ENCODE measurements around the gene SIGLEC1. TPM values are rescaled to one million over a fixed set of nuclear protein-coding genes. Genes with fewer than 3 reads are reported as not detected.

Gene SIGLEC1
- total RNA-seq, 1 experiment from 2014 or later = 0.17 TPM

GRCh38 chr20:3730803-3731672 is 18.6 kb upstream of the SIGLEC1 start:
- Histone ChIP-seq H3K9me2 (ENCODE audit: insufficient read depth) (no peaks in the 10 kb centered on the region), H3K27me3 (ENCODE audit: insufficient read depth, low read length) (0 out of 2 replicates have a peak, but pooled peaks cover 8% of the 10 kb centered on the region), H2AFZ (ENCODE audit: low read depth, low read length, poor library complexity, severe bottlenecking) (no peak overlapping the region), H4K20me1 (ENCODE audit: insufficient read depth) (no peaks in the 10 kb centered on the region), H3K9ac (ENCODE audit: low read length) (no peak overlapping the region), H3K27ac (ENCODE audit: low read depth, low read length) (no peak overlapping the region), H3K4me2 (ENCODE audit: low read length) (no peak overlapping the region), H3K79me2 (ENCODE audit: insufficient read depth, low read length) (no peaks in the 10 kb centered on the region), H3K9me3 (ENCODE audit: control insufficient read depth in 1 of 2, insufficient read depth in 1 of 2, low read depth in 1 of 2, low read length in 2 of 2) (no peaks in the 10 kb centered on the region), H3K36me3 (ENCODE audit: control insufficient read depth in 1 of 2, insufficient read depth in 2 of 2, low read length in 2 of 2) (no peaks in the 10 kb centered on the region), H3K4me3 (replicated peaks in 1 of 2; ENCODE audit: low read depth in 1 of 2, low read length in 2 of 2) (no peak overlapping the region), H3K4me1 (ENCODE audit: control insufficient read depth in 1 of 2, insufficient read depth in 2 of 2, low read length in 2 of 2) (peaks cover 7 to 31% of the 10 kb centered on the region in 2 experiments)
- DNase-seq (ENCODE audit: low read depth, low spot score) = no peak
- no peak for ATAC-seq
- intact Hi-C loops (cut with micrococcal nuclease) = no loop called here
- ChIA-PET POLR2A (no interaction called here), CTCF (no interaction called here), RAD21 (ENCODE audit: low non-redundant PET in 1 of 2, low total read pairs in 2 of 2, uncharacterized antibody in 2 of 2, unreplicated experiment in 2 of 2) (no interaction called here)
- no peak for TF ChIP-seq SIN3A (IDR thresholded peaks at IDR 0.05; ENCODE audit: low read depth)
- no peak for TF ChIP-seq ZFX (IDR thresholded peaks at IDR 0.05)
- TF ChIP-seq ATF3 (IDR thresholded peaks at IDR 0.05) = no peak
- TF ChIP-seq, protein P1, sequence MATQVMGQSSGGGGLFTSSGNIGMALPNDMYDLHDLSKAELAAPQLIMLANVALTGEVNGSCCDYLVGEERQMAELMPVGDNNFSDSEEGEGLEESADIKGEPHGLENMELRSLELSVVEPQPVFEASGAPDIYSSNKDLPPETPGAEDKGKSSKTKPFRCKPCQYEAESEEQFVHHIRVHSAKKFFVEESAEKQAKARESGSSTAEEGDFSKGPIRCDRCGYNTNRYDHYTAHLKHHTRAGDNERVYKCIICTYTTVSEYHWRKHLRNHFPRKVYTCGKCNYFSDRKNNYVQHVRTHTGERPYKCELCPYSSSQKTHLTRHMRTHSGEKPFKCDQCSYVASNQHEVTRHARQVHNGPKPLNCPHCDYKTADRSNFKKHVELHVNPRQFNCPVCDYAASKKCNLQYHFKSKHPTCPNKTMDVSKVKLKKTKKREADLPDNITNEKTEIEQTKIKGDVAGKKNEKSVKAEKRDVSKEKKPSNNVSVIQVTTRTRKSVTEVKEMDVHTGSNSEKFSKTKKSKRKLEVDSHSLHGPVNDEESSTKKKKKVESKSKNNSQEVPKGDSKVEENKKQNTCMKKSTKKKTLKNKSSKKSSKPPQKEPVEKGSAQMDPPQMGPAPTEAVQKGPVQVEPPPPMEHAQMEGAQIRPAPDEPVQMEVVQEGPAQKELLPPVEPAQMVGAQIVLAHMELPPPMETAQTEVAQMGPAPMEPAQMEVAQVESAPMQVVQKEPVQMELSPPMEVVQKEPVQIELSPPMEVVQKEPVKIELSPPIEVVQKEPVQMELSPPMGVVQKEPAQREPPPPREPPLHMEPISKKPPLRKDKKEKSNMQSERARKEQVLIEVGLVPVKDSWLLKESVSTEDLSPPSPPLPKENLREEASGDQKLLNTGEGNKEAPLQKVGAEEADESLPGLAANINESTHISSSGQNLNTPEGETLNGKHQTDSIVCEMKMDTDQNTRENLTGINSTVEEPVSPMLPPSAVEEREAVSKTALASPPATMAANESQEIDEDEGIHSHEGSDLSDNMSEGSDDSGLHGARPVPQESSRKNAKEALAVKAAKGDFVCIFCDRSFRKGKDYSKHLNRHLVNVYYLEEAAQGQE (IDR thresholded peaks at IDR 0.05; ENCODE audit: low read depth) = no peak
- no TSS peak for BruUV-seq (replicated peaks)
